ENCODE measurements around the gene NAP1L5. TPM values are rescaled to one million over a fixed set of nuclear protein-coding genes. Genes with fewer than 3 reads are reported as not detected.

Gene NAP1L5
- polyA plus RNA-seq, 12 donors: 7.1 to 12.2 (median 9.0) TPM; not detected in 1

DNA sequence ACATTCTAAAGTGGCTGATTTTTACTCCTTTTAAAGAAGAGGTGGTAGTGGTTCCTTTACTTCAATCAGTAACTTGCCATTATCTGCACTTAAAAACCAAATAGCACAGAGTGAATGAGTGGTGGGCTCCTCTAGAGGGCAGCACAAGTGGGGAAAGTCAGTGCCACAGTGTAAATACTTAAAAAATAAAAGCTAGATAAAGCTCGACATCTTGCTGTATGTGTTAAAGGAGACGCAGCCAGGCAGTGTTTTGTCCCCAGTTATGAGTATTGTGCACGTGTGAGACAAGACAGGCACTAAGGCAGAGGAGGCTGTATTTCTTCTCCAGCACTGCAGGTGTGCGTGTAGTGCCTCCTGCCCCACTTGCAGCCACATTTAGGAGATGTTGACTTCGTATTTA, 24.6 kb downstream of the NAP1L5 start:
- no peak for DNase-seq

GRCh38 chr4:88661739-88662138, 35.9 kb downstream of the NAP1L5 start:
- DNase-seq: no peak

GRCh38 chr4:88660446-88661294, 37.0 kb downstream of the NAP1L5 start:
- DNase-seq: peak; percentile 49

GRCh38 chr4:88659890-88660208, 37.8 kb downstream of the NAP1L5 start:
- no peak for DNase-seq

GRCh38 chr4:88659055-88659889, 38.4 kb downstream of the NAP1L5 start:
- DNase-seq: peak; percentile 28

DNA sequence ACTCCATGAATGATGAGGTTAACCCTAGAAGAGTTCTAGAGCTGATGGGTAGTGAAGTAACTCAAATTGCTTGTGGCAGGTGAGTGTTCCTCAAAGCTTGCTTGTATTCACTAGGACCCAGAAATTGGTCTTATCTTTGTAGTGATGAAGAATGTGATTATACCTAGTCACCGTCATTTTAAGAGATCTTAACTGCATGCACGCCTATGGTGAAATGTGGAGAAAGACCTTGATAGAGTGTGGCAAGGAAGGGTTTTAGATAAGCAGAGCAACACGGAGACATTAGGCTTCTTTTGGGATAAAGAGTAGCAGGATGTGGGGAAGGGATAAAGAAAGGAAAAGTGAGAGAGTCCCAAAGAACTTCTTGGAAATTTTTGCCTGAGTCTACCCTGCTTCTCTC, 42.4 kb downstream of the NAP1L5 start:
- DNase-seq: no peak

DNA sequence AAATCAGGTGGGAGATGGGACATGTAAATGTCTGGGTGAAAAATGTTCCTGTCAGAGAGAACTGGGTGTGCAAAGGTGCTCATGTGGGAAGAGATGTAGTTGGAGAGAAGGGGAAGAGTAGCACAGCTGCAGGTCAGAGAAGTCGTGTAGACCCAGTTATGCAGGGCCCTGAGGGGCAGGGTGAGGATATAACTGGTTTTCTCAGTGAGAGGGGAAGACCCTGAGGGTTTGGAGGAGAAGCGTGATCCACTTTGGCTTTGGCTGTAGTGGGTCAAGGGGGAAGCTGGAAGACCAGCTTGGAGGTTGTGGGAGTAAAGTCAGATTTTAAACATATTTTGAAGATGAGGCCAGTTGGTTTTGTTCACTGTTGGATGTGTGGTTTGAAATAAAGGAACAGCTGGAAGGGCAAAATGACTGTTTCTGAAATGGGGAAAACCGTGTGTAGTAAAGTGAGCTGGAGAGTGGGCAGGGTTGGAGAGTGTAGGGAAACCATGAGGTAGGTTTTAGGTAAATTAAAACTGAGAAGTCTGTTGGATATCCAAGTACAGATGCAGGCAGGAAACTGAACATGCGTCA, 44.2 kb downstream of the NAP1L5 start:
- DNase-seq: no peak

DNA sequence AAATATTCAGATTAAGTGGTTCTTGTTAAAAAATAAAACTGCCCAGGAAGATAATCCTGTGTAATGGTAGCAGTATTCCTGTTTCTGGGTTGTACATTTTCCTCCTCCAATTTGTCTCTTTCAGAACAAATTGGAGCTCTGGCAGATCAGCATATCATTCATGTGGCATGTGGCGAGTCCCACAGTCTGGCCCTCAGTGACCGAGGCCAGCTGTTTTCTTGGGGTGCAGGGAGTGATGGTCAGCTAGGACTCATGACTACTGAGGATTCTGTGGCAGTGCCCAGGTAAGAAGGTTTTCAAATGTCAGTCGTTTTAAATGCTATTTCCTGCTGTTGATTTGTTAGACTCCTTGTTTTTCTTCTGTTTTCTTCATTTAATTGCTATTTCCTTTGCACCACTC, 47.9 kb downstream of the NAP1L5 start:
- DNase-seq: no peak

GRCh38 chr4:88646528-88647280, 50.9 kb downstream of the NAP1L5 start:
- DNase-seq: no peak

- DNase-seq: no peak
These were observed 51.6 kb downstream of the NAP1L5 start for GRCh38 chr4:88645994-88646393.

Other genes starting within 250 kb of the NAP1L5 start
- 1 to 10 TPM in 11 of 12 donors, not detected in 1; 1.6 to 4.7 (median 3.2) TPM for gene HERC5, start 240.7 kb downstream of the NAP1L5 start, polyA plus RNA-seq (ENCODE audit: insufficient read length in 12 of 12)
- gene PYURF, start 174.1 kb downstream of the NAP1L5 start, polyA plus RNA-seq (ENCODE audit: insufficient read length in 12 of 12): 100 to 1,000 TPM in 1 of 12 donors, 10 to 100 TPM in 10, not detected in 1; 52.8 to 113 (median 67.7) TPM
- 10 to 100 TPM in 10 of 12 donors, 1 to 10 TPM in 1, not detected in 1; 5.7 to 24.3 (median 17.3) TPM for gene HERC3, start 105.3 kb downstream of the NAP1L5 start, polyA plus RNA-seq (ENCODE audit: insufficient read length in 12 of 12)